Dermis lymphatic vessel endothelial cell (primary cell): ENCODE measurements around the gene CLCA1. TPM values are rescaled to one million over a fixed set of nuclear protein-coding genes. Genes with fewer than 3 reads are reported as not detected.

Experiments used
- total RNA-seq: library from RNA; depleted of rRNA; stranded (reverse); fragments of >200 nt; gene quantifications from 2 replicates; pipeline ENCODE4 v1.2.1, GENCODE V29; 2014

CLCA1 gene
- total RNA-seq, result not detected in 2 replicates

GRCh38 chr1:86468501-86468977 lies at the start of gene CLCA1:
TSS of gene CLCA1 (plus strand) at chr1:86468927. CDS start at chr1:86468972, 45 bp downstream.

GRCh38 chr1:86423873-86424272 lies 44.9 kb upstream of the CLCA1 start, which contains the start of gene CLCA2:
TSS of gene CLCA2 (plus strand) at chr1:86424171. CDS start at chr1:86424248, 77 bp downstream.

GRCh38 chr1:86546787-86547221 lies 78.1 kb downstream of the CLCA1 start, which contains the start of gene CLCA4:
TSS of gene CLCA4 (plus strand) at chr1:86547078. CDS start at chr1:86547120, 42 bp downstream.

Other genes with a start within 250 kb of the CLCA1 start
- 27.8 and 44.0 TPM in 2 replicates for gene ODF2L, start 72.6 kb upstream of the CLCA1 start, total RNA-seq
- under 0.01 TPM in 1 of 2 replicates, not detected in the other for gene CLCA2, start 44.8 kb upstream of the CLCA1 start, total RNA-seq
- not detected in 2 replicates for gene CLCA4, start 78.2 kb downstream of the CLCA1 start, total RNA-seq
- 42.8 and 43.7 TPM in 2 replicates for gene SH3GLB1, start 235.6 kb downstream of the CLCA1 start, total RNA-seq